ENCODE measurements around the gene TTC38. TPM values are rescaled to one million over a fixed set of nuclear protein-coding genes. Genes with fewer than 3 reads are reported as not detected.
"Not testable (repeated sequence)": the region's sequence is repeated elsewhere in the genome, so short reads cannot be mapped to it uniquely, and the experiment has no call there.

TTC38 gene
- total RNA-seq, 1 experiment from 2014 or later = 31.5 TPM

- H3K9me3 ChIP-seq (ENCODE audit: control insufficient read depth, low read depth, low read length) = no peaks in the 10 kb centered on the region
- peak within 1 kb of the TSS; percentile 1 for H3K4me2 ChIP-seq (ENCODE audit: insufficient read depth, insufficient read length, low read length)
- no peak within 1 kb of the TSS for H2BK20ac ChIP-seq (ENCODE audit: low read depth, low read length, poor library complexity, severe bottlenecking)
- peaks cover 42 to 74% of the 10 kb centered on the region in 2 experiments for H3K9me3 Mint-ChIP-seq
- H3K4ac ChIP-seq (ENCODE audit: low read depth, low read length) = no peak within 1 kb of the TSS
- no peaks in the 10 kb centered on the region for H4K20me1 ChIP-seq (ENCODE audit: control insufficient read depth, insufficient read depth, insufficient read length)
- H3K4me3 Mint-ChIP-seq = peak within 1 kb of the TSS; percentile 55 to 68
- H3K27ac Mint-ChIP-seq = no peak within 1 kb of the TSS
- H2AK5ac ChIP-seq (ENCODE audit: insufficient read length, low read length) = no peak within 1 kb of the TSS
- no peak within 1 kb of the TSS for H3T11ph ChIP-seq (ENCODE audit: low read length)
- H2BK120ac ChIP-seq (ENCODE audit: low read depth, low read length, poor library complexity, severe bottlenecking) = no peak within 1 kb of the TSS
- no peaks in the 10 kb centered on the region for H3K79me1 ChIP-seq (ENCODE audit: insufficient read depth, low read depth, low read length, poor library complexity, severe bottlenecking)
- H3K56ac ChIP-seq (ENCODE audit: insufficient read length, low read depth, low read length) = no peak within 1 kb of the TSS
- H3K23me2 ChIP-seq (ENCODE audit: insufficient read length, low read depth, low read length, poor library complexity, severe bottlenecking) = peaks cover 6% of the 10 kb centered on the region
- DNase-seq = peak; percentile 43
- H4K8ac ChIP-seq (replicated peaks; ENCODE audit: insufficient read length, low read depth, low read length) = no peak within 1 kb of the TSS
- no peak within 1 kb of the TSS for H3K27ac ChIP-seq (ENCODE audit: insufficient read length, low read depth, low read length)
- H2BK15ac ChIP-seq (ENCODE audit: low read depth, low read length) = no peak within 1 kb of the TSS
- no peak for TF ChIP-seq CTCF (conservative IDR thresholded peaks at IDR 0.05)
- H3K79me2 ChIP-seq (ENCODE audit: insufficient read depth, low read length) = no peaks in the 10 kb centered on the region
- no peak within 1 kb of the TSS for H4K91ac ChIP-seq (ENCODE audit: insufficient read length, low read depth, low read length)
- no peak within 1 kb of the TSS for H3K14ac ChIP-seq (ENCODE audit: insufficient read depth, low read length)
- peaks cover 5 to 7% of the 10 kb centered on the region in 2 experiments; a peak in 3 of 4 replicates for H3K4me1 Mint-ChIP-seq
- no peak within 1 kb of the TSS for H4K5ac ChIP-seq (ENCODE audit: insufficient read length, low read depth, low read length)
- peaks cover 18% of the 10 kb centered on the region; the same call in 1 of the 2 replicates for H3K27me3 ChIP-seq (ENCODE audit: insufficient read depth, low read length)
- no peaks in the 10 kb centered on the region for H3K4me1 ChIP-seq (ENCODE audit: insufficient read depth, low read length)
- H3K23ac ChIP-seq (ENCODE audit: insufficient read length, low read depth, low read length) = no peak within 1 kb of the TSS
- no peak within 1 kb of the TSS for H2BK5ac ChIP-seq (ENCODE audit: insufficient read length, low read length)
- no peak within 1 kb of the TSS for H2BK12ac ChIP-seq (ENCODE audit: insufficient read length, low read depth, low read length)
- peaks cover 12 to 41% (median 19%) of the 10 kb centered on the region in 3 experiments for H3K36me3 Mint-ChIP-seq (ENCODE audit: insufficient read depth in 1 of 3, low read depth in 3 of 3)
- no peak within 1 kb of the TSS for H3K18ac ChIP-seq (ENCODE audit: insufficient read length, low read depth, low read length)
- no peak within 1 kb of the TSS for H2AFZ ChIP-seq (ENCODE audit: low read length)
- H3K27me3 Mint-ChIP-seq (ENCODE audit: low read depth) = peaks cover 87% of the 10 kb centered on the region
- WGBS (ENCODE audit: extremely low coverage, insufficient read length, low lambda C conversion rate) = no CpG with 5 or more reads among the region's 30 CpGs
- H3K9ac ChIP-seq (ENCODE audit: extremely low read depth, insufficient read length, low read length) = no peak within 1 kb of the TSS
Measured at GRCh38 chr22:46263216-46263590, 4.6 kb upstream of the TTC38 start, which contains the start of gene PKDREJ. PKDREJ (minus strand) TSS chr22:46263343; CDS start chr22:46263322, 21 bp downstream.

GRCh38 chr22:46264520-46264919 is 3.3 kb upstream of the TTC38 start:
- H3K4me1 Mint-ChIP-seq; H4K91ac ChIP-seq (ENCODE audit: insufficient read length, low read depth, low read length); H2AFZ ChIP-seq (ENCODE audit: low read length); H3K4me3 Mint-ChIP-seq; H3K79me2 ChIP-seq (ENCODE audit: insufficient read depth, low read length); H2BK12ac ChIP-seq (ENCODE audit: insufficient read length, low read depth, low read length); H4K5ac ChIP-seq (ENCODE audit: insufficient read length, low read depth, low read length); H3K18ac ChIP-seq (ENCODE audit: insufficient read length, low read depth, low read length); H3K4me2 ChIP-seq (ENCODE audit: insufficient read depth, insufficient read length, low read length); H3K9me3 ChIP-seq (ENCODE audit: control insufficient read depth, low read depth, low read length); H3K27ac Mint-ChIP-seq; H2BK120ac ChIP-seq (ENCODE audit: low read depth, low read length, poor library complexity, severe bottlenecking); H4K20me1 ChIP-seq (ENCODE audit: control insufficient read depth, insufficient read depth, insufficient read length); H2AK5ac ChIP-seq (ENCODE audit: insufficient read length, low read length); H3K4ac ChIP-seq (ENCODE audit: low read depth, low read length); DNase-seq; H2BK20ac ChIP-seq (ENCODE audit: low read depth, low read length, poor library complexity, severe bottlenecking); H3K79me1 ChIP-seq (ENCODE audit: insufficient read depth, low read depth, low read length, poor library complexity, severe bottlenecking); H2BK15ac ChIP-seq (ENCODE audit: low read depth, low read length); H4K8ac ChIP-seq (replicated peaks; ENCODE audit: insufficient read length, low read depth, low read length); H3K23ac ChIP-seq (ENCODE audit: insufficient read length, low read depth, low read length); H3K27ac ChIP-seq (ENCODE audit: insufficient read length, low read depth, low read length); H3K14ac ChIP-seq (ENCODE audit: insufficient read depth, low read length); H3K4me1 ChIP-seq (ENCODE audit: insufficient read depth, low read length); H3T11ph ChIP-seq (ENCODE audit: low read length); H3K56ac ChIP-seq (ENCODE audit: insufficient read length, low read depth, low read length); H3K9ac ChIP-seq (ENCODE audit: extremely low read depth, insufficient read length, low read length); H3K23me2 ChIP-seq (ENCODE audit: insufficient read length, low read depth, low read length, poor library complexity, severe bottlenecking); H2BK5ac ChIP-seq (ENCODE audit: insufficient read length, low read length): not testable (repeated sequence)
- Mint-ChIP-seq H3K36me3 (ENCODE audit: insufficient read depth in 1 of 3, low read depth in 3 of 3) (peaks cover 14 to 41% (median 19%) of the 10 kb centered on the region in 3 experiments), H3K9me3 (peaks cover 42 to 63% of the 10 kb centered on the region in 2 experiments), H3K27me3 (ENCODE audit: low read depth) (peaks cover 74% of the 10 kb centered on the region)
- WGBS (ENCODE audit: extremely low coverage, insufficient read length, low lambda C conversion rate) = no CpG with 5 or more reads among the region's 6 CpGs
- H3K27me3 ChIP-seq (ENCODE audit: insufficient read depth, low read length) = peaks cover 18% of the 10 kb centered on the region; the same call in 1 of the 2 replicates

Measured in H9 (cell line).